Activated CD8-positive, alpha-beta memory T cell treated with anti-CD3 and anti-CD28 coated beads, Interleukin-2, amount 10 ng/mL, durations not matched to agents 7 days and 5 days (primary cell): Measurements from ENCODE around the gene RBMX. TPM values are rescaled to one million over a fixed set of nuclear protein-coding genes. Genes with fewer than 3 reads are reported as not detected.
A peak's percentile ranks its signal among the peaks of the same experiment; 100 is the strongest.
"Not testable (repeated sequence)": the region's sequence is repeated elsewhere in the genome, so short reads cannot be mapped to it uniquely, and the experiment has no call there.

Source experiments
- ATAC-seq: fragments of 150-1000 bp; cut with Tn5 transposase; one replicate; pipeline ENCODE4 v1.10.0; 2021; ENCODE audit warnings: moderate library complexity
- CTCF ChIA-PET: fragments of 350-600 bp; sonication (Branson Sonifier 250); formaldehyde crosslinking; loops from one replicate; lab custom pipeline; 2021; ENCODE audit warnings: antibody characterized with exemption; lab: Charles Lee
- DNase-seq: peaks from one replicate; pipeline ENCODE4 v3.0.0-alpha.2; 2020
- H3K27ac Mint-ChIP-seq: one replicate; pipeline ENCODE4 v1.8.0; 2021; ENCODE audit warnings: mild to moderate bottlenecking, mixed read lengths
- H3K27me3 Mint-ChIP-seq: one replicate; pipeline ENCODE4 v1.8.0; 2021; ENCODE audit warnings: mixed read lengths
- H3K36me3 Mint-ChIP-seq: one replicate; pipeline ENCODE4 v1.8.0; 2021; ENCODE audit warnings: mild to moderate bottlenecking, mixed read lengths
- H3K4me1 Mint-ChIP-seq: one replicate; pipeline ENCODE4 v1.8.0; 2021; ENCODE audit warnings: mixed read lengths
- H3K4me3 Mint-ChIP-seq: one replicate; pipeline ENCODE4 v1.8.0; 2021; ENCODE audit warnings: mild to moderate bottlenecking, moderate library complexity, mixed read lengths
- H3K9me3 Mint-ChIP-seq: one replicate; pipeline ENCODE4 v1.8.0; 2022; ENCODE audit warnings: low read depth, mixed read lengths
- total RNA-seq, 2 experiments: library from RNA; stranded (reverse); gene quantifications; one replicate each; pipeline ENCODE4 v1.2.3, GENCODE V29; 2021

The RBMX gene
- total RNA-seq = 100 to 1,000 TPM; 247 to 301 TPM

- CTCF ChIA-PET = no interaction called here
- peaks cover 30% of the 10 kb centered on the region for H3K36me3 Mint-ChIP-seq
- peak within 1 kb of the TSS; percentile 99 for H3K27ac Mint-ChIP-seq
- H3K27me3 Mint-ChIP-seq = no peaks in the 10 kb centered on the region
- ATAC-seq (peak; percentile 93), DNase-seq (peak; percentile 93)
- peak within 1 kb of the TSS; percentile 99 for H3K4me3 Mint-ChIP-seq
- no peaks in the 10 kb centered on the region for H3K9me3 Mint-ChIP-seq
- peaks cover 22% of the 10 kb centered on the region for H3K4me1 Mint-ChIP-seq
These were observed at the start of gene RBMX for GRCh38 chrX:136880452-136881013. RBMX (minus strand) TSS chrX:136880725; CDS start chrX:136879427, 1,298 bp downstream.

DNA sequence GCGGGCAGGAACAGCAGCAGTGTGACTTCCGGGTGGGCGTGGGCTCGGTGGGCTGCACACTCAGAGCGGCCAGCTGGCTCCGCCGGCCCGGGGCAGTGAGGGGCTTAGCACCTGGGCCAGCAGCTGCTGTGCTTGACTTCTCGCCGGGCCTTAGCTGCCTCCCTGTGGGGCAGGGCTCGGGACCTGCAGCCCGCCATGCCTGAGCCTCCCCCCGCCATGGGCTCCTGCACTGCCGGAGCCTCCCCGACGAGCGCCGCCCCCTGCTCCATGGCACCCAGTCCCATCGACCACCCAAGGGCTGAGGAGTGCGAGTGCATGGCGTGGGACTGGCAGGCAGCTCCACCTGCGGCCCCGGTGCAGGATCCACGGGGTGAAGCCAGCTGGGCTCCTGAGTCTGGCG lies 40.9 kb upstream of the RBMX start:
- ATAC-seq, CTCF ChIA-PET, DNase-seq, H3K4me3 Mint-ChIP-seq, H3K9me3 Mint-ChIP-seq, H3K4me1 Mint-ChIP-seq, H3K27me3 Mint-ChIP-seq, H3K36me3 Mint-ChIP-seq, H3K27ac Mint-ChIP-seq: not testable (repeated sequence)

GRCh38 chrX:136920001-136920400 lies 39.5 kb upstream of the RBMX start:
- Mint-ChIP-seq H3K27me3 (no peaks in the 10 kb centered on the region), H3K4me3 (no peak overlapping the region), H3K27ac (no peak overlapping the region), H3K36me3 (peaks cover 7% of the 10 kb centered on the region), H3K4me1 (peaks cover 2% of the 10 kb centered on the region), H3K9me3 (no peaks in the 10 kb centered on the region)
- DNase-seq = no peak
- CTCF ChIA-PET = no interaction called here
- no peak for ATAC-seq

DNA sequence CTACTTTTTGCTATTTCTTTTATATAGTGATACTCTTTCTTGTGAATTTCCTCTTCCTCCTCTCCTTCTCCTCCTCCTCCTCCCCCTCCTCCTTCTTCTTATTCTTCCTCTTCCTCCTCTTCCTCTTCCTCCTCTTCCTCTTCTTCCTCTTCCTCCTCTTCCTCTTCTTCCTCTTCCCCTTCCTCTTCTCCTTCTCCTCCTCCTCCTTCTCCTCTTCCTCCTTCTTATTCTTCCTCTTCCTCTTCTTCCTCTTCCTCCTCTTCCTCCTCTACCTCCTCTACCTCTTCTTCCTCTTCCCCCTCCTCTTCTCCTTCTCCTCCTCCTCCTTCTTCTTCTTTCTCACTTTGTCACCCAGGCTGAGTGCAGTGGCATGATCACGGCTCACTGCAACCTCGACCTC lies 36.3 kb upstream of the RBMX start:
- DNase-seq (no peak), ATAC-seq (no peak)
- CTCF ChIA-PET = no interaction called here
- Mint-ChIP-seq H3K27me3 (no peaks in the 10 kb centered on the region), H3K4me3 (no peak overlapping the region), H3K36me3 (peaks cover 1% of the 10 kb centered on the region), H3K4me1 (peaks cover 4% of the 10 kb centered on the region), H3K9me3 (no peaks in the 10 kb centered on the region), H3K27ac (no peak overlapping the region)

- Mint-ChIP-seq H3K27ac (peak overlapping the region; percentile 17), H3K4me1 (peaks cover 23% of the 10 kb centered on the region), H3K4me3 (peak overlapping the region; percentile 94)
- DNase-seq, H3K9me3 Mint-ChIP-seq, H3K36me3 Mint-ChIP-seq, H3K27me3 Mint-ChIP-seq, ATAC-seq: not testable (repeated sequence)
- CTCF ChIA-PET = interaction anchor here (1.3 kb wide), 1 partner anchor 14 kb away, joined by 4 read pairs; no protein-coding TSS in a partner anchor
These were observed 31.1 kb upstream of the RBMX start for GRCh38 chrX:136911661-136912060.

DNA sequence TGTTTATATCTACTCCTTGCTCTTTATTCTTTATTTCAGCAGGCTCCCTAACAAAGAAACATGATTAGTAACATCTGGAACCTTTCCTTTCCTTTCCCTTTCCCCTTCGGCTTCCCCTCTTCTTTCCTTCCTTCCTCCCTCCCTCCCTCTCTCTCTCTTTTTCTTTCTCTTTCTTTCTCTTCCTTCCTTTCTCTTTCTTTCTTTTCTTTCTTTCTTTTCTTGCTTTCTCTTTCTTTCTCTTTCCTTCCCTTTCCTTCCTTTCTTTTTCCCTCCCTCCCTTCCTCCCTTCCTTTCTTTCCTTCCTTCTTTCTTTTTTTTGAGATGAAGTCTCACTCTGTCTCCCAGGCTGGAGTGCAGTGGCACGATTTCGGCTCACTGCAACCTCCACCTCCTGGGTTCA lies 30.7 kb upstream of the RBMX start:
- DNase-seq (no peak), ATAC-seq (no peak)
- peak overlapping the region; percentile 17 for H3K27ac Mint-ChIP-seq
- H3K36me3 Mint-ChIP-seq = peaks cover 1% of the 10 kb centered on the region
- H3K9me3 Mint-ChIP-seq = no peaks in the 10 kb centered on the region
- CTCF ChIA-PET = no interaction called here
- H3K4me1 Mint-ChIP-seq = peaks cover 23% of the 10 kb centered on the region
- H3K27me3 Mint-ChIP-seq = no peaks in the 10 kb centered on the region
- H3K4me3 Mint-ChIP-seq = peak overlapping the region; percentile 94

GRCh38 chrX:136910565-136911035 lies 30.1 kb upstream of the RBMX start:
- Mint-ChIP-seq H3K27ac (peak overlapping the region; percentile 88), H3K4me3 (peak overlapping the region; percentile 94), H3K36me3 (no peaks in the 10 kb centered on the region), H3K27me3 (no peaks in the 10 kb centered on the region), H3K4me1 (peaks cover 23% of the 10 kb centered on the region), H3K9me3 (no peaks in the 10 kb centered on the region)
- CTCF ChIA-PET = no interaction called here
- ATAC-seq (no peak), DNase-seq (no peak)

- Mint-ChIP-seq H3K27me3 (no peaks in the 10 kb centered on the region), H3K27ac (peak overlapping the region; percentile 88), H3K36me3 (no peaks in the 10 kb centered on the region), H3K4me3 (peak overlapping the region; percentile 94), H3K9me3 (no peaks in the 10 kb centered on the region), H3K4me1 (peaks cover 23% of the 10 kb centered on the region)
- CTCF ChIA-PET = no interaction called here
- ATAC-seq (peak; percentile 76), DNase-seq (peak; percentile 80)
These were observed 29.4 kb upstream of the RBMX start for GRCh38 chrX:136909706-136910564.

GRCh38 chrX:136909119-136909705 lies 28.7 kb upstream of the RBMX start:
- H3K4me3 Mint-ChIP-seq = peak overlapping the region; percentile 94
- CTCF ChIA-PET = no interaction called here
- ATAC-seq (peak; percentile 77), DNase-seq (peak; percentile 81)
- H3K9me3 Mint-ChIP-seq = no peaks in the 10 kb centered on the region
- no peaks in the 10 kb centered on the region for H3K27me3 Mint-ChIP-seq
- H3K36me3 Mint-ChIP-seq = no peaks in the 10 kb centered on the region
- peak overlapping the region; percentile 88 for H3K27ac Mint-ChIP-seq
- H3K4me1 Mint-ChIP-seq = peaks cover 23% of the 10 kb centered on the region

DNA sequence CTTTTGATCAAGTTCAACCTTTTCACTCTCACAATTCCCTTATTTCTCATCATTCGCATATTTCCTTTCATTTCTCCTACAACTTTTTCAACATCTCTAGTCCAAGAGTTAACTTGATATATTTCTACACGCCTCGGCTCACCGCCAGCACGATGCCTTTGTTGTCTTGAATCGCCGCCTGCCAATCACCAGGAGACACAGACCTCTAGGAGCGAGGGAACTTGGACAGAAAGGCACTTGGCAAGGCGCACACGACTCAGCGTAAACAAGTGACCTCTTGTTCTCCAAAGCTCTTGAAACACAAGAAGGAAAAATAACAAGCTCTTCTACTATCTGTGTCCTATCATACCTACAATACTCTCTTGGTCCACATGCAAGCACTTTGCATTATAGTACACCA lies 27.1 kb upstream of the RBMX start:
- DNase-seq = no peak
- CTCF ChIA-PET = no interaction called here
- Mint-ChIP-seq H3K27me3 (no peaks in the 10 kb centered on the region), H3K36me3 (no peaks in the 10 kb centered on the region), H3K4me3 (no peak overlapping the region), H3K9me3 (no peaks in the 10 kb centered on the region), H3K4me1 (peaks cover 21% of the 10 kb centered on the region), H3K27ac (no peak overlapping the region)
- no peak for ATAC-seq

DNA sequence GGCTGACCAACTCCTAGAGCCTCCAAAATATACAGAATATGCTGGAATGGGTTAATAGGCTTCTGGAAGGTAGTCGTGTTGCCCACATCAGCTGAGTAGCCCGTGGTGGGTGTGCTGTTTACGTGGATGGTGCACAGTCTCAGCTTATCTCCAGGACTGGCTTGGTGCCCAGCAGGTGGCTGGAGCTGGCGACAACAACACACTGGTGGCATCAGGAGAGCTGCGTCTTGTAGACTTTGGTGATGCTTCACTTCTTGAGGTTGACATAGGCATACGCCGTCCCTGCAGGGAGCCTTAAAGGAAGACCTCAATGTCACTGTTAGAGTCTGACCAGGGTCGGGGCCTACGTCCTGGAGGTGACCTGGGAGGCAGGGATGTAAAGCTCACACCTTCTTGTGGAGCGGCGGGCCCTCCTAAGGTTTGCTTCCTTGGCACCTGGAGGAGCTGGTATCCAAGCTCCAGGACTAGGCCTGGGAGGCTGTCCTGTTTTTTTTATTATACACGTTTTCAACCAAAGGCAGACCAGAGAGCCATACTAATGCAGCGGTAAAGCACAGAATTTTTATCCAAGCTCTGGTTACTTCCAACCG lies 26.5 kb upstream of the RBMX start:
- ATAC-seq (no peak), DNase-seq (no peak)
- Mint-ChIP-seq H3K27me3 (no peaks in the 10 kb centered on the region), H3K27ac (no peak overlapping the region), H3K4me1 (peaks cover 21% of the 10 kb centered on the region), H3K4me3 (no peak overlapping the region), H3K36me3 (no peaks in the 10 kb centered on the region), H3K9me3 (no peaks in the 10 kb centered on the region)
- CTCF ChIA-PET = no interaction called here

DNA sequence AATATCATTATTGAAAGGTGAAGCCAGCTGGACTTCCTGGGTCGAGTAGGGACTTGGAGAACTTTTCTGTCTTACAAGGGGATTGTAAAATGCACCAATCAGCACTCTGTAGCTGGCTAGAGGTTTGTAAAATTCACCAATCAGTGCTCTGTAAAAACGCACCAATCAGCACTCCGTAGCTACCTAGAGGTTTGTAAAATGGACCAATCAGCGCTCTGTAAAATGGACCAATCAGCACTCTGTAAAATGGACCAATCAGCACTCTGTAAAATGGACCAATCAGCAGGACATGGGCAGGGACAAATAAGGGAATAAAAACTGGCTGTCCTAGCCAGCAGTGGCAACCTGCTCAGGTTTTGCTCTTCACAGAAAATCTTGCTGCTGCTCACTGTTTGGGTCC lies 23.5 kb upstream of the RBMX start:
- CTCF ChIA-PET, H3K27ac Mint-ChIP-seq, DNase-seq, ATAC-seq, H3K4me1 Mint-ChIP-seq, H3K4me3 Mint-ChIP-seq, H3K9me3 Mint-ChIP-seq, H3K36me3 Mint-ChIP-seq, H3K27me3 Mint-ChIP-seq: not testable (repeated sequence)

- H3K27ac Mint-ChIP-seq, H3K4me1 Mint-ChIP-seq, H3K9me3 Mint-ChIP-seq, DNase-seq, H3K4me3 Mint-ChIP-seq, H3K27me3 Mint-ChIP-seq, ATAC-seq, H3K36me3 Mint-ChIP-seq, CTCF ChIA-PET: not testable (repeated sequence)
These were observed 19.5 kb upstream of the RBMX start for GRCh38 chrX:136900071-136900470.
